HepG2 (cell line): ENCODE measurements around the gene METTL1. TPM values are rescaled to one million over a fixed set of nuclear protein-coding genes. Genes with fewer than 3 reads are reported as not detected.
A peak's percentile ranks its signal among the peaks of the same experiment; 100 is the strongest.

Experiments used
- ATAC-seq: fragments of 200-7000 bp; cut with Tn5 transposase; 3 replicates; pipeline ENCODE4 v1.9.1; 2020; ENCODE audit warnings: mild to moderate bottlenecking, moderate library complexity
- BruUV-seq: library from RNA; stranded (reverse); fragments of 400-500 nt; replicated peaks from 2 replicates; lab custom pipeline; 2021; lab: Mats Ljungman, UMichigan
- CTCF ChIA-PET: fragments of 300-600 bp; formaldehyde crosslinking; extraction: SDS; loops from one replicate; lab custom pipeline; 2021; ENCODE audit warnings: low total read pairs, inconsistent platforms, low intra/inter-chr PET ratio; lab: Yijun Ruan, JAX
- POLR2A ChIA-PET: fragments of 350-600 bp; sonication (Branson Sonifier 250); formaldehyde crosslinking; loops from one replicate; lab custom pipeline; 2020; ENCODE audit warnings: antibody characterized with exemption, inconsistent platforms; lab: Yijun Ruan, JAX
- DNase-seq: peaks from one replicate; pipeline ENCODE4 v3.0.0-alpha.2; 2015; ENCODE audit warnings: low spot score
- FAIRE-seq: peaks from 3 replicates; lab custom pipeline; 2011; peaks lifted over from hg19 to GRCh38; lab: Jason Lieb, UNC
- H2AFZ ChIP-seq: one replicate; pipeline ENCODE4 v1.6.1; 2011; ENCODE audit warnings: low read length, inconsistent platforms
- H3K27ac ChIP-seq: fragments of 300-600 bp; 3 replicates; pipeline ENCODE4 v1.8.0; 2011; ENCODE audit warnings: mixed run types, mild to moderate bottlenecking, mixed read lengths, low read length, inconsistent platforms; ENCODE audit not compliant: insufficient read depth; ENCODE audit errors: extremely low read length
- H3K27me3 ChIP-seq, 2 experiments: fragments of 200-600 bp in 1 of 2; 2 replicates in 1 of 2; 3 replicates in 1 of 2; pipeline versions ENCODE4 v1.6.0 to v1.8.0; 2011; ENCODE audit warnings: low read length in 2 of 2, mild to moderate bottlenecking in 2 of 2, moderate library complexity in 2 of 2, inconsistent platforms in 1 of 2; ENCODE audit not compliant: insufficient read depth in 2 of 2, control insufficient read depth in 1 of 2
- H3K36me3 ChIP-seq, 2 experiments: fragments of 200-600 bp in 1 of 2; replicated peaks in 1 of 2; 2 replicates in 1 of 2; 3 replicates in 1 of 2; pipeline versions ENCODE4 v1.5.1 to v1.8.0; 2011; ENCODE audit warnings: low read length in 2 of 2, inconsistent platforms in 1 of 2; ENCODE audit not compliant: insufficient read depth in 2 of 2, control insufficient read depth in 1 of 2
- H3K4me1 ChIP-seq: 2 replicates; pipeline ENCODE4 v1.5.1; 2012; ENCODE audit warnings: low read length, inconsistent platforms; ENCODE audit not compliant: insufficient read depth
- H3K4me2 ChIP-seq: 2 replicates; pipeline ENCODE4 v1.6.0; 2011; ENCODE audit warnings: low read depth, low read length, inconsistent platforms
- H3K4me3 ChIP-seq, 3 experiments: fragments of 200-600 bp in 1 of 3; sonication (generic), shearing (Covaris generic) in 1 of 3; replicated peaks in 1 of 3; 2 replicates each; pipeline ENCODE4 v1.5.1; 2011 to 2016; ENCODE audit warnings: low read length in 3 of 3, inconsistent platforms in 2 of 3, low read depth in 2 of 3, mild to moderate bottlenecking in 2 of 3, control low read depth in 1 of 3, mixed read lengths in 1 of 3; ENCODE audit not compliant: insufficient read depth in 1 of 3
- H3K79me2 ChIP-seq: one replicate; pipeline ENCODE4 v1.6.1; 2011; ENCODE audit warnings: low read length, inconsistent platforms; ENCODE audit not compliant: insufficient read depth
- H3K9ac ChIP-seq: 2 replicates; pipeline ENCODE4 v1.6.0; 2011; ENCODE audit warnings: mild to moderate bottlenecking, low read depth, low read length, inconsistent platforms; ENCODE audit not compliant: insufficient read depth
- H3K9me3 ChIP-seq: 2 replicates; pipeline ENCODE4 v1.5.1; 2012; ENCODE audit warnings: mild to moderate bottlenecking, low read length
- H4K20me1 ChIP-seq: 2 replicates; pipeline ENCODE4 v1.6.0; 2011; ENCODE audit warnings: inconsistent platforms, mild to moderate bottlenecking, low read length, moderate library complexity; ENCODE audit not compliant: insufficient read depth
- IRF2 ChIP-seq: IDR thresholded peaks from 2 replicates; pipeline ENCODE4 v1.6.1; 2018; ENCODE audit warnings: missing genetic modification reagents, missing compliant biosample characterization
- MTF2 ChIP-seq: sonication (generic); formaldehyde crosslinking; IDR thresholded peaks from 2 replicates; pipeline ENCODE4 v1.5.0; 2020; ENCODE audit warnings: missing genetic modification reagents, borderline replicate concordance
- ZNF687 ChIP-seq: sonication (generic); formaldehyde crosslinking; IDR thresholded peaks from 2 replicates; pipeline ENCODE4 v1.5.1; 2020; ENCODE audit warnings: mild to moderate bottlenecking, missing genetic modification reagents, moderate library complexity
- WGBS: methylation state at CpG from one replicate; pipeline ENCODE4 v1.1.6; 2017; ENCODE audit warnings: low lambda C conversion rate; 5-methylcytosine and 5-hydroxymethylcytosine counted together
- in situ Hi-C: cut with HindIII; loops from 2 replicates; pipeline ENCODE4 v1.10.0; 2017; ENCODE audit warnings: low pct_unique_long_range_greater_than_20kb; ENCODE audit not compliant: extremely low pct_ligation_motif_present
- intact Hi-C: fragments of 100-400 bp; cut with micrococcal nuclease; formaldehyde crosslinking; loops from one replicate; pipeline ENCODE4 v1.10.0; 2022; ENCODE audit not compliant: unreplicated experiment
- polyA plus RNA-seq, 8 experiments: library from polyadenylated mRNA; depleted of rRNA in 3 of 8; stranded (reverse) in 7 of 8; unstranded in 1 of 8; fragments of >200 nt; fragmentation: Illumina TruSeq in 4 of 8; extraction: Trizol in 4 of 8; gene quantifications; 2 replicates each; pipeline versions ENCODE4 v1.2.1 to v1.2.3, GENCODE V29; 2011 to 2016; ENCODE audit warnings: low read depth in 4 of 8, missing spikeins in 1 of 8, mixed read lengths in 1 of 8; ENCODE audit not compliant: insufficient read depth in 1 of 8
- total RNA-seq, 5 experiments: library from RNA; depleted of rRNA; stranded (reverse); fragments of >200 nt; fragmentation: Illumina TruSeq; extraction: Trizol; gene quantifications; 2 replicates each; pipeline ENCODE4 v1.2.3, GENCODE V29; 2016; ENCODE audit warnings: low read depth in 1 of 5
- TF ChIP-seq, protein P1 (sequence below): sonication (generic); formaldehyde crosslinking; IDR thresholded peaks from 2 replicates; pipeline ENCODE4 v1.4.0; 2020; ENCODE audit warnings: missing genetic modification reagents
- TF ChIP-seq, protein P2 (sequence below): sonication (generic); formaldehyde crosslinking; IDR thresholded peaks from 2 replicates; pipeline ENCODE4 v1.5.1; 2020; ENCODE audit warnings: mild to moderate bottlenecking, missing genetic modification reagents, borderline replicate concordance

METTL1 gene
- total and polyA plus RNA-seq, 2 of the 13 experiments (the other 11 are each of a cell fraction or from before 2014, with no cell fraction given) = 34.7 to 36.9 TPM

DNA sequence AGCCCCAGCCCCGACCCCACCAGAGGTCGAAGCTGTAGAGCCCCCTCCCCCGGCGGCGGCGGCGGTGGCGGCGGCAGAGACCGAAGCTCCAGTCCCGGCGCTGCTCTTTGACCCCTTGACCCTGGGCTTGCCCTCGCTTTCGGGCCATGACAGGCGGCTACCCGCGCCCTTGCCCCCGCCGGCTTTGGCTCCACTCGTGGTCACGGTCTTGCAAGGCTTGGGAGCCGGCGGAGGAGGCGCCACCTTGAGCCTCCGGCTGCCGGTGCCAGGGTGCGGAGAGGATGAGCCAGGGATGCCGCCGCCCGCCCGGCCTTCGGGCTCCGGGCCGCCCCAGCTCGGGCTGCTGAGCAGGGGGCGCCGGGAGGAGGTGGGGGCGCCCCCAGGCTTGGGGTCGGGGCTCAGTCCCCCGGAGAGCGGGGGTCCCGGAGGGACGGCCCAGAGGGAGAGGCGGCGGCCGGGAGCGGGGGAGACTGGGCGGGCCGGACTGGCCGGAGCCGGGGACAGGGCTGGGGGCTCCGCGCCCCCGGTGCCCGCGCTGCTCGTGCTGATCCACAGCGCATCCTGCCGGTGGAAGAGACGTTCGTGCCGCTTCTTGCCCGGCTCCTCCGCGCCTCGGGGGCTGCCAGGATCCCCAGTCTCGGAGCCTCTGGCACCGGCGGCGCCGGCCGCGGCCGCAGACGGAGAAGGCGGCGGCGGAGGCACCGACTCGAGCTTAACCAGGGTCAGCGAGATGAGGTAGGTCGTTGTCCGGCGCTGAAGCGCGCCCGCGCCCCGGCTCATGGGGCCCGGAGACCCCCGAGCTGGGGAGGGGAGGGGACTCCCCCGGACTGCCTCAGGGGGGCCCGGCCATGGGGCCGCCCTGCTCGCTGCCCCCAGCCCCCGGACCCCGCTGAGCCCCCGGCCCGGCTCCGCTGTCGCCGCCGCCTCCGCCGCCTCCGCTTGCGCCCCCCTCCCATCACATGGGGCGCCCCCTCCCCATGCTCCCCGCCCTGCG is 34.1 kb downstream of the METTL1 start:
- H3K27me3 ChIP-seq = peaks cover 12 to 50% of the 10 kb centered on the region in 2 experiments; a peak in 4 of 5 replicates
- no peak for DNase-seq
- H4K20me1 ChIP-seq = no peaks in the 10 kb centered on the region
- CTCF ChIA-PET = no interaction called here
- H3K36me3 ChIP-seq = no peaks in the 10 kb centered on the region
- no peaks in the 10 kb centered on the region for H3K79me2 ChIP-seq
- H3K27ac ChIP-seq = no peak overlapping the region
- WGBS = 12% methylated on average over 22 of the region's 110 CpGs
- H2AFZ ChIP-seq = no peak overlapping the region
- H3K4me2 ChIP-seq = peak overlapping the region; percentile 94
- H3K9me3 ChIP-seq = no peaks in the 10 kb centered on the region
- H3K4me3 ChIP-seq = peak overlapping the region; percentile 48 to 73 (median 59); a peak in 5 of 6 replicates
- in situ Hi-C loops = no loop called here
- H3K4me1 ChIP-seq = peaks cover 55% of the 10 kb centered on the region
- intact Hi-C loops = loop anchor here (5.0 kb wide), 2 partner anchors 45 to 155 kb away; partner anchors contain the start of gene OS9
- FAIRE-seq = no peak
- no TSS peak for BruUV-seq
- ATAC-seq = peak; percentile 11
- no peak overlapping the region for H3K9ac ChIP-seq
- POLR2A ChIA-PET = interaction anchor here (1.2 kb wide), 1 partner anchor 12 kb away, joined by 5 read pairs; no protein-coding TSS in a partner anchor
- TF ChIP-seq, protein P1, sequence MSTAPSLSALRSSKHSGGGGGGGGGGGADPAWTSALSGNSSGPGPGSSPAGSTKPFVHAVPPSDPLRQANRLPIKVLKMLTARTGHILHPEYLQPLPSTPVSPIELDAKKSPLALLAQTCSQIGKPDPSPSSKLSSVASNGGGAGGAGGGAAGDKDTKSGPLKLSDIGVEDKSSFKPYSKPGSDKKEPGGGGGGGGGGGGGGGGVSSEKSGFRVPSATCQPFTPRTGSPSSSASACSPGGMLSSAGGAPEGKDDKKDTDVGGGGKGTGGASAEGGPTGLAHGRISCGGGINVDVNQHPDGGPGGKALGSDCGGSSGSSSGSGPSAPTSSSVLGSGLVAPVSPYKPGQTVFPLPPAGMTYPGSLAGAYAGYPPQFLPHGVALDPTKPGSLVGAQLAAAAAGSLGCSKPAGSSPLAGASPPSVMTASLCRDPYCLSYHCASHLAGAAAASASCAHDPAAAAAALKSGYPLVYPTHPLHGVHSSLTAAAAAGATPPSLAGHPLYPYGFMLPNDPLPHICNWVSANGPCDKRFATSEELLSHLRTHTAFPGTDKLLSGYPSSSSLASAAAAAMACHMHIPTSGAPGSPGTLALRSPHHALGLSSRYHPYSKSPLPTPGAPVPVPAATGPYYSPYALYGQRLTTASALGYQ (CRISPR knock-in tag) = no peak
- peak; percentile 57; the same call in 1 of the 2 replicates for TF ChIP-seq ZNF687 (CRISPR knock-in tag)
- peak; percentile 37; the same call in 1 of the 2 replicates for TF ChIP-seq MTF2 (CRISPR knock-in tag)
- TF ChIP-seq, protein P2, sequence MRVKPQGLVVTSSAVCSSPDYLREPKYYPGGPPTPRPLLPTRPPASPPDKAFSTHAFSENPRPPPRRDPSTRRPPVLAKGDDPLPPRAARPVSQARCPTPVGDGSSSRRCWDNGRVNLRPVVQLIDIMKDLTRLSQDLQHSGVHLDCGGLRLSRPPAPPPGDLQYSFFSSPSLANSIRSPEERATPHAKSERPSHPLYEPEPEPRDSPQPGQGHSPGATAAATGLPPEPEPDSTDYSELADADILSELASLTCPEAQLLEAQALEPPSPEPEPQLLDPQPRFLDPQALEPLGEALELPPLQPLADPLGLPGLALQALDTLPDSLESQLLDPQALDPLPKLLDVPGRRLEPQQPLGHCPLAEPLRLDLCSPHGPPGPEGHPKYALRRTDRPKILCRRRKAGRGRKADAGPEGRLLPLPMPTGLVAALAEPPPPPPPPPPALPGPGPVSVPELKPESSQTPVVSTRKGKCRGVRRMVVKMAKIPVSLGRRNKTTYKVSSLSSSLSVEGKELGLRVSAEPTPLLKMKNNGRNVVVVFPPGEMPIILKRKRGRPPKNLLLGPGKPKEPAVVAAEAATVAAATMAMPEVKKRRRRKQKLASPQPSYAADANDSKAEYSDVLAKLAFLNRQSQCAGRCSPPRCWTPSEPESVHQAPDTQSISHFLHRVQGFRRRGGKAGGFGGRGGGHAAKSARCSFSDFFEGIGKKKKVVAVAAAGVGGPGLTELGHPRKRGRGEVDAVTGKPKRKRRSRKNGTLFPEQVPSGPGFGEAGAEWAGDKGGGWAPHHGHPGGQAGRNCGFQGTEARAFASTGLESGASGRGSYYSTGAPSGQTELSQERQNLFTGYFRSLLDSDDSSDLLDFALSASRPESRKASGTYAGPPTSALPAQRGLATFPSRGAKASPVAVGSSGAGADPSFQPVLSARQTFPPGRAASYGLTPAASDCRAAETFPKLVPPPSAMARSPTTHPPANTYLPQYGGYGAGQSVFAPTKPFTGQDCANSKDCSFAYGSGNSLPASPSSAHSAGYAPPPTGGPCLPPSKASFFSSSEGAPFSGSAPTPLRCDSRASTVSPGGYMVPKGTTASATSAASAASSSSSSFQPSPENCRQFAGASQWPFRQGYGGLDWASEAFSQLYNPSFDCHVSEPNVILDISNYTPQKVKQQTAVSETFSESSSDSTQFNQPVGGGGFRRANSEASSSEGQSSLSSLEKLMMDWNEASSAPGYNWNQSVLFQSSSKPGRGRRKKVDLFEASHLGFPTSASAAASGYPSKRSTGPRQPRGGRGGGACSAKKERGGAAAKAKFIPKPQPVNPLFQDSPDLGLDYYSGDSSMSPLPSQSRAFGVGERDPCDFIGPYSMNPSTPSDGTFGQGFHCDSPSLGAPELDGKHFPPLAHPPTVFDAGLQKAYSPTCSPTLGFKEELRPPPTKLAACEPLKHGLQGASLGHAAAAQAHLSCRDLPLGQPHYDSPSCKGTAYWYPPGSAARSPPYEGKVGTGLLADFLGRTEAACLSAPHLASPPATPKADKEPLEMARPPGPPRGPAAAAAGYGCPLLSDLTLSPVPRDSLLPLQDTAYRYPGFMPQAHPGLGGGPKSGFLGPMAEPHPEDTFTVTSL (CRISPR knock-in tag) = no peak
- no peak for TF ChIP-seq IRF2 (CRISPR knock-in tag)
